Measurements from ENCODE around the gene FAM24B. TPM values are rescaled to one million over a fixed set of nuclear protein-coding genes. Genes with fewer than 3 reads are reported as not detected.

The FAM24B gene
- total RNA-seq, 1 donor from 2014 or later: 2.6 TPM

DNA sequence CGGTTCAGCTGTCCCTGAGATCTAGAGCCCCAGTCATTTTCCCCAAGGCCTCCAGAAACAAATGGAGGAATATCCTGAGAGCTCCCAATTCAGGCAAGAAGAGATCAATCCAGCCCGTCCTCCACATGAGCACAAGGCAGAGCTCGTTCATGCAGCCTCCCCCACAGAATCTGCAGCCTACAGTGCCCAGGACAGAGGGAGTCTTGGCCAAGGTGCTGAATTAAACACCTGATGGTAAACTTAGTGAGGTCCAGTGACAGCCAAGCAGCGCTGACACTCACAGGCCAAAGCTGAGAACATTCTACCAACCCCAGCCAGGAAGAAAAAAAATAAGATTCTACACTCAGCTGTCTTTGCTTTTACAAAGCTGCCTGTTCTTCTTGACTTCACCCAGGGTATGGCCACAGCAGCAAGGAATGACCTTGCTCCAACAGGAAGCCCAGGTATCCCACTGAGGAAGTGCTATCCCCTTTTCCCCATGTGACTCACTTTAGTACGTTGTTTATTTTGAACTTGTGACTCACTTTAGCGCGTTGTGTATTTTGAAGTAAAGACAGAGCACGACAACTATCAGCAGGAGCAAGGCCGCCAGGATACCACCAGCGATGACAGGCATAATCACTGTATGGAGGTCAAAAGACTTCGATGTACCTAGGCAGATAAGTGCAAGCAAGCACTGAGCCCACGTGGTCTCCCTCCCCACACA, 29.3 kb downstream of the FAM24B start:
- H3K9me3 Mint-ChIP-seq (ENCODE audit: unreplicated experiment): peaks cover 4% of the 10 kb centered on the region
- H3K27ac Mint-ChIP-seq (ENCODE audit: unreplicated experiment): no peak overlapping the region
- peaks cover 53% of the 10 kb centered on the region for H3K4me1 ChIP-seq (ENCODE audit: insufficient read depth, low read length)
- peak overlapping the region; percentile 61 for H3K4me2 ChIP-seq (ENCODE audit: low read length)
- no peak overlapping the region for H3K4me3 ChIP-seq (ENCODE audit: insufficient read depth, low read depth, low read length)
- TF ChIP-seq, protein P1, sequence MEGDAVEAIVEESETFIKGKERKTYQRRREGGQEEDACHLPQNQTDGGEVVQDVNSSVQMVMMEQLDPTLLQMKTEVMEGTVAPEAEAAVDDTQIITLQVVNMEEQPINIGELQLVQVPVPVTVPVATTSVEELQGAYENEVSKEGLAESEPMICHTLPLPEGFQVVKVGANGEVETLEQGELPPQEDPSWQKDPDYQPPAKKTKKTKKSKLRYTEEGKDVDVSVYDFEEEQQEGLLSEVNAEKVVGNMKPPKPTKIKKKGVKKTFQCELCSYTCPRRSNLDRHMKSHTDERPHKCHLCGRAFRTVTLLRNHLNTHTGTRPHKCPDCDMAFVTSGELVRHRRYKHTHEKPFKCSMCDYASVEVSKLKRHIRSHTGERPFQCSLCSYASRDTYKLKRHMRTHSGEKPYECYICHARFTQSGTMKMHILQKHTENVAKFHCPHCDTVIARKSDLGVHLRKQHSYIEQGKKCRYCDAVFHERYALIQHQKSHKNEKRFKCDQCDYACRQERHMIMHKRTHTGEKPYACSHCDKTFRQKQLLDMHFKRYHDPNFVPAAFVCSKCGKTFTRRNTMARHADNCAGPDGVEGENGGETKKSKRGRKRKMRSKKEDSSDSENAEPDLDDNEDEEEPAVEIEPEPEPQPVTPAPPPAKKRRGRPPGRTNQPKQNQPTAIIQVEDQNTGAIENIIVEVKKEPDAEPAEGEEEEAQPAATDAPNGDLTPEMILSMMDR (IDR thresholded peaks at IDR 0.05; ENCODE audit: insufficient read depth, low read depth, low read length): no peak
- TF ChIP-seq EZH2 (IDR thresholded peaks at IDR 0.05; ENCODE audit: insufficient read depth, low read length): no peak
- H3K4me3 Mint-ChIP-seq (ENCODE audit: unreplicated experiment): no peak overlapping the region
- H2AFZ ChIP-seq (ENCODE audit: low read depth, low read length): no peak overlapping the region
- peaks cover 5% of the 10 kb centered on the region for H3K36me3 Mint-ChIP-seq (ENCODE audit: low read depth, unreplicated experiment)
- no peaks in the 10 kb centered on the region for H3K27me3 ChIP-seq (ENCODE audit: insufficient read depth, low read length)
- no peaks in the 10 kb centered on the region for H3K36me3 ChIP-seq (ENCODE audit: insufficient read depth, low read length)
- H3K27me3 Mint-ChIP-seq (ENCODE audit: low read depth, unreplicated experiment): peaks cover 4% of the 10 kb centered on the region
- peak overlapping the region; percentile 57 for H3K27ac ChIP-seq (ENCODE audit: low read depth, low read length)
- peaks cover 6% of the 10 kb centered on the region for H4K20me1 ChIP-seq (ENCODE audit: insufficient read depth, low read length)
- H3K9me3 ChIP-seq (ENCODE audit: insufficient read depth, low read depth, low read length): no peaks in the 10 kb centered on the region
- H3K4me1 Mint-ChIP-seq (ENCODE audit: low read depth, unreplicated experiment): peaks cover 18% of the 10 kb centered on the region
- H3K9ac ChIP-seq (ENCODE audit: low read length): no peak overlapping the region
- peak; percentile 11 for DNase-seq (ENCODE audit: low read depth)
- H3K79me2 ChIP-seq (ENCODE audit: insufficient read depth, low read length): no peaks in the 10 kb centered on the region
- no peak for FAIRE-seq

DNA sequence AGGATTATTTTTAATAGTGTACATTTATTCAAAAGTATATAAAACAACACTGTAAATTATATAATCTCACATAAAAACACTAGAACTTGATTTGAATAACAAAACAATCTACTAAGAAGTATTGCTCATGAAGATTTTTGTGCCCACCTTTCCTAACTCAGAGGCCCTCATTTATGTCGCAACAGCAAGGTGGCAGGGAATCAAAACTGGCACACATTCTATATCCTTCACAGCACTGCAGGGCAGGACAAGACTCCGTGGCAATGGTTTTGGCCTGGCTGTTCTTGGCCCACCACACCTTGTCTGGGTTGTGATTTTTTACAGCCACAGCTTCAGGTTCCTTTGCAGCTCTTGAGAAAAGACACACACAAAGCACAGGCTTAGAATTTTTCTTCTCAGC, 30.3 kb downstream of the FAM24B start:
- H3K27me3 Mint-ChIP-seq (ENCODE audit: low read depth, unreplicated experiment): peaks cover 4% of the 10 kb centered on the region
- H2AFZ ChIP-seq (ENCODE audit: low read depth, low read length): no peak overlapping the region
- no peak overlapping the region for H3K27ac ChIP-seq (ENCODE audit: low read depth, low read length)
- no peak overlapping the region for H3K27ac Mint-ChIP-seq (ENCODE audit: unreplicated experiment)
- no peaks in the 10 kb centered on the region for H3K9me3 ChIP-seq (ENCODE audit: insufficient read depth, low read depth, low read length)
- peaks cover 4% of the 10 kb centered on the region for H3K9me3 Mint-ChIP-seq (ENCODE audit: unreplicated experiment)
- H3K4me3 ChIP-seq (ENCODE audit: insufficient read depth, low read depth, low read length): no peak overlapping the region
- no peaks in the 10 kb centered on the region for H3K36me3 ChIP-seq (ENCODE audit: insufficient read depth, low read length)
- peaks cover 44% of the 10 kb centered on the region for H3K4me1 ChIP-seq (ENCODE audit: insufficient read depth, low read length)
- H3K9ac ChIP-seq (ENCODE audit: low read length): no peak overlapping the region
- H3K4me3 Mint-ChIP-seq (ENCODE audit: unreplicated experiment): no peak overlapping the region
- no peak for DNase-seq (ENCODE audit: low read depth)
- H3K4me2 ChIP-seq (ENCODE audit: low read length): no peak overlapping the region
- TF ChIP-seq EZH2 (IDR thresholded peaks at IDR 0.05; ENCODE audit: insufficient read depth, low read length): no peak
- TF ChIP-seq, protein P1 (IDR thresholded peaks at IDR 0.05; ENCODE audit: insufficient read depth, low read depth, low read length): no peak
- H3K79me2 ChIP-seq (ENCODE audit: insufficient read depth, low read length): no peaks in the 10 kb centered on the region
- H4K20me1 ChIP-seq (ENCODE audit: insufficient read depth, low read length): peaks cover 6% of the 10 kb centered on the region
- FAIRE-seq: no peak
- H3K4me1 Mint-ChIP-seq (ENCODE audit: low read depth, unreplicated experiment): peaks cover 8% of the 10 kb centered on the region
- no peaks in the 10 kb centered on the region for H3K27me3 ChIP-seq (ENCODE audit: insufficient read depth, low read length)
- H3K36me3 Mint-ChIP-seq (ENCODE audit: low read depth, unreplicated experiment): peaks cover 5% of the 10 kb centered on the region
